Measurements from ENCODE around the gene COPS9.

Gene COPS9

GRCh38 chr2:240129311-240129710 is 6.8 kb downstream of the COPS9 start:
- Histone ChIP-seq H3K4me2 (no peak overlapping the region), H3K4me3 (IDR thresholded peaks at IDR 0.05; ENCODE audit: insufficient read depth, low read depth, low read length) (no peak overlapping the region), H3K9ac (no peak overlapping the region), H3K4me1 (ENCODE audit: low read depth, poor library complexity, severe bottlenecking) (no peaks in the 10 kb centered on the region), H3K27me3 (ENCODE audit: insufficient read depth, low read depth) (no peaks in the 10 kb centered on the region), H3K79me2 (ENCODE audit: insufficient read depth, low read depth) (no peaks in the 10 kb centered on the region; the same call in 1 of the 2 replicates), H3K27ac (no peak overlapping the region), H3K36me3 (ENCODE audit: insufficient read depth) (no peaks in the 10 kb centered on the region), H2AFZ (ENCODE audit: low read depth) (no peak overlapping the region), H4K20me1 (ENCODE audit: insufficient read depth) (no peaks in the 10 kb centered on the region)
- TF ChIP-seq CTCF (conservative IDR thresholded peaks at IDR 0.05; ENCODE audit: low read depth, low read length): no peak

DNA sequence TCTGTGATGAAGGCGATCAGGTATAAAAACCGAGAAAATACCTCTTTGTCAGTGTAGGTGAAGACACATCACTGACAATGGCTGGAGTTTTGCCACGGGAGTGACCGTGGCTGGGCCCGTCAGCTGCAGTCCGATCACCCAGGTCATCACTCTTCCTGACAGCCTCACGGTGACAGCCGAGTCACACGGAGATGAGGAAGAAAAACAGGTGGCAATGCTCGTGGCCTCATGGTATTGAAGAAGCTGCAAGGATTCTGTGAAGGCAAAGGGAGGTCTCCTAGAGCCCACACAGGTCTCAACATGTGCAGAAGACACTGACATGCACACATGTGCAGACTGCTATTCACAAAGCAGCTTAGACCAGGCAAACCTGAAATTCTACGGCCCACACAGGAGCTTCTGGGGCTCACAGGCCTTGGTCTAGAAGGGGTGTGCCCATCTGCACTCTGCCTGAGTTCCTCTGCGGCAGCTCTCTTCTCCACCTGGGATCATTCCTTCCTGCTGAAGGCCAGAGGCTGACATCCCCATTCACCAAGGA is 7.4 kb downstream of the COPS9 start:
- Histone ChIP-seq H3K27me3 (ENCODE audit: insufficient read depth, low read depth) (no peaks in the 10 kb centered on the region), H3K27ac (no peak overlapping the region), H3K4me2 (no peak overlapping the region), H3K36me3 (ENCODE audit: insufficient read depth) (no peaks in the 10 kb centered on the region), H3K4me1 (ENCODE audit: low read depth, poor library complexity, severe bottlenecking) (no peaks in the 10 kb centered on the region), H4K20me1 (ENCODE audit: insufficient read depth) (no peaks in the 10 kb centered on the region), H3K4me3 (IDR thresholded peaks at IDR 0.05; ENCODE audit: insufficient read depth, low read depth, low read length) (no peak overlapping the region), H2AFZ (ENCODE audit: low read depth) (no peak overlapping the region), H3K9ac (no peak overlapping the region), H3K79me2 (ENCODE audit: insufficient read depth, low read depth) (no peaks in the 10 kb centered on the region)
- TF ChIP-seq CTCF (conservative IDR thresholded peaks at IDR 0.05; ENCODE audit: low read depth, low read length): no peak

GRCh38 chr2:240127911-240128607 is 8.0 kb downstream of the COPS9 start:
- H3K79me2 ChIP-seq (ENCODE audit: insufficient read depth, low read depth): no peaks in the 10 kb centered on the region
- no peak overlapping the region for H3K4me3 ChIP-seq (IDR thresholded peaks at IDR 0.05; ENCODE audit: insufficient read depth, low read depth, low read length)
- no peaks in the 10 kb centered on the region for H3K27me3 ChIP-seq (ENCODE audit: insufficient read depth, low read depth)
- no peak overlapping the region for H3K27ac ChIP-seq
- H3K4me2 ChIP-seq: no peak overlapping the region
- no peak for TF ChIP-seq CTCF (conservative IDR thresholded peaks at IDR 0.05; ENCODE audit: low read depth, low read length)
- H3K9ac ChIP-seq: no peak overlapping the region
- H3K4me1 ChIP-seq (ENCODE audit: low read depth, poor library complexity, severe bottlenecking): no peaks in the 10 kb centered on the region
- no peaks in the 10 kb centered on the region for H3K36me3 ChIP-seq (ENCODE audit: insufficient read depth)
- H2AFZ ChIP-seq (ENCODE audit: low read depth): no peak overlapping the region
- H4K20me1 ChIP-seq (ENCODE audit: insufficient read depth): no peaks in the 10 kb centered on the region

DNA sequence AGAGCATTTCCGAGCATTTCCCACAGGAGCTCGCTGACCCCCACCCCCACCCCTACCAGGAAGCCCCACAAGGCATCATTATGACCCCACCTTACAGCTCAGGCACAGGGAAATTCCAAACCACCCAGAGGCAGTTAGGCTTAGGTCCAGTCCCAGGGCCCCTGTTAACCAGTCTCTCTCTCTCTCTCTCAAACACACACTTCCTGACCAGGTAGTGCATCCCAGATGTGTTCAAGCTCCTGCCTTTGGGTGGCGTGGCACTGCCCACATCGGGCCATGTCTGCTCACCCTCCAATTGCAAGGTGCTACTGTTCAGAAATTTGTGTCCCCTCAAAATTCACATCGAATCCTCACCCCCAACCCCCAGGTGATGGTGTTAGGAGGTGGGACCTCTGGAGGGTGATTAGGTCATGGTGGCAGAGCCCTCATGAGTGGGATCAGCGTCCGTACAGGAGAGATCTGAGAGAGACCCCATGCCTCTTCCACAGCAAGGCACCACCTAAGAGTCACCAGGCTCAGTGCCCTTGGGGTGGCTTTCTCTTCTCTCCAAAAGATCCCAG is 8.8 kb downstream of the COPS9 start:
- no peak overlapping the region for H3K27ac ChIP-seq
- H3K4me3 ChIP-seq (IDR thresholded peaks at IDR 0.05; ENCODE audit: insufficient read depth, low read depth, low read length): no peak overlapping the region
- H3K4me2 ChIP-seq: no peak overlapping the region
- H3K36me3 ChIP-seq (ENCODE audit: insufficient read depth): no peaks in the 10 kb centered on the region
- no peak overlapping the region for H2AFZ ChIP-seq (ENCODE audit: low read depth)
- TF ChIP-seq CTCF (conservative IDR thresholded peaks at IDR 0.05; ENCODE audit: low read depth, low read length): no peak
- no peaks in the 10 kb centered on the region for H3K27me3 ChIP-seq (ENCODE audit: insufficient read depth, low read depth)
- H4K20me1 ChIP-seq (ENCODE audit: insufficient read depth): no peaks in the 10 kb centered on the region
- H3K4me1 ChIP-seq (ENCODE audit: low read depth, poor library complexity, severe bottlenecking): no peaks in the 10 kb centered on the region
- H3K79me2 ChIP-seq (ENCODE audit: insufficient read depth, low read depth): no peaks in the 10 kb centered on the region
- no peak overlapping the region for H3K9ac ChIP-seq

All from KMS-11 (cell line).